22Rv1 (cell line): ENCODE measurements around the gene MMP15.

Experiments
- H3K27ac ChIP-seq: fragments of 450-650 bp; 2 replicates; pipeline ENCODE4 v1.5.1; 2017
- ZFX ChIP-seq: fragments of 450-650 bp; IDR thresholded peaks from 2 replicates; pipeline ENCODE4 v1.6.1; 2017; ENCODE audit warnings: antibody characterized with exemption, borderline replicate concordance
- TF ChIP-seq, protein P1 (sequence below): fragments of 450-650 bp; IDR thresholded peaks from 2 replicates; pipeline ENCODE4 v1.5.1; 2017; ENCODE audit warnings: mild to moderate bottlenecking

MMP15 gene

DNA sequence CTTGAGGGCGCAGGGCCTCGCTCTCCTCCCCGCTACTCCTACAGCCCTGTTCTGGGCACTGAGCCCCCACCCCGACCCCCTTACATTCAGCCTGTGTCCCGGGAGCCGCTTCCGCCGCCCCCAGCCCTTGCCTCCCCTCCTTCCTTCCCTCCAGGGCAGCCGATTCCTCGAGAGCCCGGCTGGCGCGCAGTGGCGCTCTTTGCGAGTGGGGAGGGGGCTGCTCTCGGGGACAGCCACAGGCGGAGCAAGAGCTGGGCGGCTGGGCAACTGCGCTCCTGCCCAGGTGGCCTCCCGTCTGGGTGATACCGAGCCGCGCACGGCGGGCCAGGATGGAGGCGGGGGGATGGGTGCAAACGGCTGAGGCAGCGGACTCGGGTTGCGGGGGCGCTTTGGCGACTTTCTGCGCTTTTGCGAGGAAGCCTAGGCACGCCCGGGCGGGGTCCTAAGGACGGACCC lies 1.2 kb downstream of the MMP15 start:
- TF ChIP-seq, protein P1, sequence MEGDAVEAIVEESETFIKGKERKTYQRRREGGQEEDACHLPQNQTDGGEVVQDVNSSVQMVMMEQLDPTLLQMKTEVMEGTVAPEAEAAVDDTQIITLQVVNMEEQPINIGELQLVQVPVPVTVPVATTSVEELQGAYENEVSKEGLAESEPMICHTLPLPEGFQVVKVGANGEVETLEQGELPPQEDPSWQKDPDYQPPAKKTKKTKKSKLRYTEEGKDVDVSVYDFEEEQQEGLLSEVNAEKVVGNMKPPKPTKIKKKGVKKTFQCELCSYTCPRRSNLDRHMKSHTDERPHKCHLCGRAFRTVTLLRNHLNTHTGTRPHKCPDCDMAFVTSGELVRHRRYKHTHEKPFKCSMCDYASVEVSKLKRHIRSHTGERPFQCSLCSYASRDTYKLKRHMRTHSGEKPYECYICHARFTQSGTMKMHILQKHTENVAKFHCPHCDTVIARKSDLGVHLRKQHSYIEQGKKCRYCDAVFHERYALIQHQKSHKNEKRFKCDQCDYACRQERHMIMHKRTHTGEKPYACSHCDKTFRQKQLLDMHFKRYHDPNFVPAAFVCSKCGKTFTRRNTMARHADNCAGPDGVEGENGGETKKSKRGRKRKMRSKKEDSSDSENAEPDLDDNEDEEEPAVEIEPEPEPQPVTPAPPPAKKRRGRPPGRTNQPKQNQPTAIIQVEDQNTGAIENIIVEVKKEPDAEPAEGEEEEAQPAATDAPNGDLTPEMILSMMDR = peak; percentile 8; the same call in 1 of the 2 replicates
- TF ChIP-seq ZFX = no peak
- H3K27ac ChIP-seq = peak overlapping the region; percentile 88

- peak overlapping the region; percentile 88 for H3K27ac ChIP-seq
- no peak for TF ChIP-seq ZFX
- TF ChIP-seq, protein P1 = peak; percentile 3; the same call in 1 of the 2 replicates
These were observed 1.8 kb downstream of the MMP15 start for GRCh38 chr16:58027161-58027915.

DNA sequence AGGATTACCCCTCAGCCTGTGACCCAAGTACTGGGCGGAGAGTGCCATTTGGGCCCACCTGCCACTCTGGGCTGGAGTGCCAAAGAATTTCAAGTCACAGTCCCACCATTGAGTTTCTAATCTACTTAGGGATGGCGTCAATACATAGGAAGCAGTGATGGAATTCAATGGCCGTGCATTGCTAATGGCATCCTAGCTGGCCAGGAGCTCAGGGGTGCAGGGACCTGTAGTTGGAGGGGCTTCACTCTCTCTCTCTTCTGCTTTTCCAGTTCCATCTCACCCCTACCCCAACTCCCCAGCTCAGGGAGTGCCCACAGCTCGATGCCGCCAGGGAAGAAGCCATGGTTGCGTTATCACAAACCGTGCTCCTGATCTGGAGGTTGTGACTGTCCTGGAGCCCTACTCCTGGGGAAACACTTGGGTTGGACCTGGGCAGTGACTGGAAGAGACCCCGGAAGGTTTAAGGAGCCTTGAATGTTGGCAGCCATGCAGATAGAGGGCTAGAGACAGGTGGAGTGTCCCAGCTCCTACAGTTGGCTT lies 2.4 kb downstream of the MMP15 start:
- peak overlapping the region; percentile 88 for H3K27ac ChIP-seq
- TF ChIP-seq ZFX = no peak
- TF ChIP-seq, protein P1 = no peak

DNA sequence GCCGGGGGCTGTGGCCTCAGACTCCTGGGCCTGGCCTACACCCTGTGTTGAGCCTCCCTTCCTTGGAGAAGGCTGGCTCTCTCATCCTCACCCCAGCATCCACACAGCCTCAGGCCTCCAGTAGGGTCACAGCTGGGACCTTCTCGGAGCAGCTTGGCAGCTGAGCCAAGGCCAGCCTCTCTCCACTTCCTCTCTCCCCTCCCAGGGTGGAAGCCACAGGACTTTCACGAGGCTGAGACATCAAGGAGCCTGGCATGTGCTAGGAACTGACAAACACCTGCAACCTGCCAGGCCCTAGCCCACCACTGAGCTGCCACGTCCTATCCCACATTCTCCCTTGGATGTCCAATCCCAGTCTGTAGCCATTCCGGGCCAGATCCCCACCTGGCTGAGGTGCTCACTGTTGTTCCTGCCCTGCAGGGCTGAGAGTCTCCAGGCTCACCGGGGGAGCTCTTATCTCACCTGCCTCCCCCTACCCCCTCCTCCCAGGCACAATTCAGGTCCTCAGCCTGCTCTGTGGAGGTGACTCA lies 3.1 kb downstream of the MMP15 start:
- H3K27ac ChIP-seq = no peak overlapping the region; the same call in 1 of the 2 replicates
- TF ChIP-seq ZFX = no peak
- TF ChIP-seq, protein P1 = no peak

DNA sequence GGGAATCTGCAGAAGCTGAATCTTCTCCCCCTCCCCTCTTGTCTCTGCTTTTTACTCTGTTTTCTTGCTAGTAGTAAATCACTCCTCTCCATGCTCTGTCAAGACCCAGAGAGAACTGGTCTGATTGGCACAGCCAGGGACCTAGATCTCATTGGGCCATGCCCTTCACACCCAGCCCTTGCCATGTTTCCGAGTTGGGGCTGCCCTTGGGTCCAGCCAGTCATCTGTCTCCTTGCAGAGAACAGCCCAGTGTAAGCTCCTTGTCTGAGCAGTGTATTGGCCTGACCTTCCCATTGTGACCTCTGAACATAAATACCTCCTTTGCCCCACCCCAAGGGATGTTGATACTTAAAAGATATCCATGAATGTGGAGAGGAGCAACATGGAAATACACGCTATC lies 3.9 kb downstream of the MMP15 start:
- TF ChIP-seq ZFX = no peak
- TF ChIP-seq, protein P1 = no peak
- H3K27ac ChIP-seq = no peak overlapping the region

DNA sequence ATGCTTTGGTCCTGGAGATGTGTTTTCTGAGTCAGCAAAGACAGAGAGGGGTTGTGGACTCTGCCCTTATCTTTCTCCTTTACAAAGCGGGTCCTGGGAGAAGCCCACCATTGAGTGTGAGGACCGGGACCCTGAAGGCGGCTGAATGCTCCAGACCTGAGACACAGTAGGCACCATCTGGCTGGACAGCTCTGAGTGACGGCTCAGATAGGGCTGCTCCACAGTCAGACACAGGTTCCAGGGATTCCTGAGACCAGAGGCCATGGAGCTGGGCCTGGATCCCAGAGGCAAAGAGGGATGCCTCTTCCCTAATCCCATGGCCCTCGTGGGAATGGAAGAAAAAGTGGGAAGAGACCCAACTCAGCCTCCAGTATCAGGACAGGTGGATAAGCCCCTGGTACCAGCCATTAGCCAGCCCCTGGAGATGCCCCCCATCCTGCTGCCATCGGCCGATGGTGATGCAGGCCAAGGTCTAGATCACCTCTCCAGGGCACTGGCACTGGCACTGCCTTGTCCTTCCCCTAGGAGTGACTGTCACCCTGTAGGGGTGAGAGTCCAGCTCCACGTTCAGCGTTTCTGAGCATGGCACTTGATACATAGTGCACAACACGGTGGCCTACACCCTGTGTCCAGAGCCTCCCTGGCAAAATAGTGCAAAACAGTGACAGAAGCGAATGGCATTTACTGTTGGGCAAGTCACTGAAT lies 4.7 kb downstream of the MMP15 start:
- TF ChIP-seq, protein P1 = no peak
- no peak for TF ChIP-seq ZFX

More for the DNA sequence above, 4.7 kb downstream of the MMP15 start:
- no peak overlapping the region for H3K27ac ChIP-seq
